HCT116 (cell line): Measurements from ENCODE around the gene KISS1R.

Experiments
- CTCF ChIP-seq, 3 experiments: fragments of 200-600 bp in 1 of 3; sonication (generic) in 1 of 3; IDR thresholded peaks in 2 of 3; conservative IDR thresholded peaks in 1 of 3; 2 replicates each; pipeline ENCODE4 v1.5.1; 2012 to 2017; ENCODE audit warnings: low read depth in 2 of 3, low read length in 2 of 3, antibody characterized with exemption in 1 of 3, borderline replicate concordance in 1 of 3, control low read depth in 1 of 3, mild to moderate bottlenecking in 1 of 3, mixed read lengths in 1 of 3, mixed run types in 1 of 3, moderate library complexity in 1 of 3; ENCODE audit not compliant: insufficient read depth in 1 of 3
- ZFX ChIP-seq: fragments of 450-650 bp; IDR thresholded peaks from 2 replicates; pipeline ENCODE4 v1.6.1; 2017
- ZNF274 ChIP-seq: fragments of 200-500 bp; sonication (Bioruptor generic); IDR thresholded peaks from 2 replicates; pipeline ENCODE4 v1.6.1; 2014; ENCODE audit warnings: mild to moderate bottlenecking, low read depth, low read length, inconsistent platforms

DNA sequence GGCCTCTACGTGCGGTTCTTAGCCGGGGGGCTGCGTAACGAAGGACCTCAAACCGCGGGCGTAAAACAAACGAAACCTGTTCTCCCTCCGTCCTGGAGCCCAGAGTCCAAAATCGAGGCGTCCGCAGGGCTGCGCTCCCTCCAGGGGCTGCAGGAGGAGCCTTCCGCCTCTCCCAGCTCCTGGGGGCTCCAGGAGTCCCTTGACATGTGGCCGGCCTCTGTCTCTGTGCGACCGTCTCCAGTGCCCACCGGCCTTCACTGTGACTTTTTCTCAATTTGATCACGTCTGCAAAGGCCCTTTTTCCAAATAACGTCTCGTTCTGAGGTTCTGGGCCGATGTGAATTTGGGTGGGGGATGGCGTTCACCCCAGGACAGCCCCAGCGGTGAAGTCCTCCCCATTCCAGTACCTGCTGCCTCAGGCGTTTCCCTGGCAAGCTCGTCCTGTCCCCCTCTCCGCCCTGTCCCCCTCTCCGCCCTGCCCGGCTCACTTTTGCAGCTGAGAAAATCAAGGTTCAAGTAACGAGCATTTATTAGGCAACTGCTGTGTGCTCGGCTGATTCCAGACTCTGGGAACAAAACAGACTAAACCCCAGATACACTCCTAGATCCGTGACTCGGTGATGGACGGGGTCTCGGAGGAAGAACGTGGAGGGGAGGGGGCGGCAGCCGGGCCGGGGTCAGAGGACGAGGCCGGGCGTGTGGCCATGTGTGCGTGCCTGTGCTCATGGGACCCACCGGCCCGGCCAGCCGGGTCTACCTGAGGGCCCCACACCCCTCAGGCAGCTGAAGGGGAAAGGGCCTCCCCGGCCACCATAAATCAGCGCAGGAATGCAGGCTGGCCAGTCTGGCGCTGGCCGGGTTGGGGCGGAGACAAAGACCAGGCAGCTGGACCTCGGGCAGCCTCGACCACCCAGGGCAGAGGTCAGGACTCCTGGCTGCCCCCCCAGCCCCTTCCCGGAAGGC lies 39.0 kb downstream of the KISS1R start:
- TF ChIP-seq ZNF274 (no peak), CTCF (IDR thresholded peaks at IDR 0.05 in 2 of 3, conservative IDR thresholded peaks at IDR 0.05 in 1 of 3; ENCODE audit: borderline replicate concordance in 1 of 3, insufficient read depth in 1 of 3, low read depth in 2 of 3, low read length in 2 of 3) (no peak), ZFX (no peak)
